H9 (cell line): ENCODE data around the gene IQGAP2. TPM values are rescaled to one million over a fixed set of nuclear protein-coding genes. Genes with fewer than 3 reads are reported as not detected.

ENCODE experiments used
- DNase-seq: peaks from one replicate; pipeline ENCODE4 v3.0.0-alpha.2; 2017
- H2AFZ ChIP-seq: one replicate; pipeline ENCODE4 v1.6.1; 2013; ENCODE audit warnings: mild to moderate bottlenecking, low read length, control low read depth, moderate library complexity
- H2AK5ac ChIP-seq: 2 replicates; pipeline ENCODE4 v1.6.1; 2013; ENCODE audit warnings: low read length, control low read depth, mixed read lengths; ENCODE audit not compliant: insufficient read length
- H2BK120ac ChIP-seq: one replicate; pipeline ENCODE4 v1.6.1; 2013; ENCODE audit warnings: low read depth, mild to moderate bottlenecking, low read length, control low read depth, inconsistent platforms; ENCODE audit not compliant: poor library complexity, severe bottlenecking
- H2BK12ac ChIP-seq: 2 replicates; pipeline ENCODE4 v1.6.1; 2013; ENCODE audit warnings: low read length, control low read depth, mixed read lengths, low read depth; ENCODE audit not compliant: insufficient read length
- H2BK15ac ChIP-seq: 2 replicates; pipeline ENCODE4 v1.6.1; 2013; ENCODE audit warnings: low read depth, low read length, control low read depth
- H2BK20ac ChIP-seq: one replicate; pipeline ENCODE4 v1.6.1; 2013; ENCODE audit warnings: low read depth, mild to moderate bottlenecking, low read length, control low read depth, inconsistent platforms; ENCODE audit not compliant: poor library complexity, severe bottlenecking
- H2BK5ac ChIP-seq: 2 replicates; pipeline ENCODE4 v1.6.1; 2013; ENCODE audit warnings: low read length, control low read depth, mixed read lengths; ENCODE audit not compliant: insufficient read length
- H3K14ac ChIP-seq: 2 replicates; pipeline ENCODE4 v1.6.1; 2013; ENCODE audit warnings: low read length, control low read depth; ENCODE audit not compliant: insufficient read depth
- H3K18ac ChIP-seq: 2 replicates; pipeline ENCODE4 v1.6.1; 2013; ENCODE audit warnings: low read depth, mild to moderate bottlenecking, mixed read lengths, low read length, control low read depth; ENCODE audit not compliant: insufficient read length
- H3K23ac ChIP-seq: 2 replicates; pipeline ENCODE4 v1.6.1; 2013; ENCODE audit warnings: low read length, control low read depth, mixed read lengths, low read depth; ENCODE audit not compliant: insufficient read length
- H3K23me2 ChIP-seq: 2 replicates; pipeline ENCODE4 v1.6.1; 2013; ENCODE audit warnings: low read depth, mild to moderate bottlenecking, mixed read lengths, low read length, control low read depth; ENCODE audit not compliant: insufficient read length, poor library complexity, severe bottlenecking
- H3K27ac ChIP-seq: 2 replicates; pipeline ENCODE4 v1.5.1; 2013; ENCODE audit warnings: low read length, control low read depth, mixed read lengths, low read depth; ENCODE audit not compliant: insufficient read length
- H3K27me3 ChIP-seq: 2 replicates; pipeline ENCODE4 v1.6.1; 2013; ENCODE audit warnings: low read length, control low read depth, inconsistent platforms; ENCODE audit not compliant: insufficient read depth
- H3K4ac ChIP-seq: 2 replicates; pipeline ENCODE4 v1.6.1; 2013; ENCODE audit warnings: low read depth, mild to moderate bottlenecking, control low read depth, inconsistent platforms, low read length, moderate library complexity
- H3K4me1 ChIP-seq: 2 replicates; pipeline ENCODE4 v1.6.1; 2013; ENCODE audit warnings: low read length, control low read depth, inconsistent platforms; ENCODE audit not compliant: insufficient read depth
- H3K4me2 ChIP-seq: 2 replicates; pipeline ENCODE4 v1.6.1; 2013; ENCODE audit warnings: low read length, control low read depth, mixed read lengths; ENCODE audit not compliant: insufficient read length, insufficient read depth
- H3K56ac ChIP-seq: 2 replicates; pipeline ENCODE4 v1.6.1; 2013; ENCODE audit warnings: low read depth, mild to moderate bottlenecking, mixed read lengths, low read length, control low read depth; ENCODE audit not compliant: insufficient read length
- H3K79me1 ChIP-seq: 2 replicates; pipeline ENCODE4 v1.6.1; 2013; ENCODE audit warnings: low read depth, mild to moderate bottlenecking, moderate library complexity, low read length, control low read depth, inconsistent platforms; ENCODE audit not compliant: insufficient read depth, poor library complexity, severe bottlenecking
- H3K79me2 ChIP-seq: 2 replicates; pipeline ENCODE4 v1.6.1; 2013; ENCODE audit warnings: low read length, control low read depth, inconsistent platforms; ENCODE audit not compliant: insufficient read depth
- H3K9ac ChIP-seq: 2 replicates; pipeline ENCODE4 v1.6.1; 2013; ENCODE audit warnings: low read length, control low read depth, mixed read lengths; ENCODE audit not compliant: insufficient read length; ENCODE audit errors: extremely low read depth
- H3K9me3 ChIP-seq: one replicate; pipeline ENCODE4 v1.6.1; 2013; ENCODE audit warnings: low read depth, low read length, inconsistent platforms; ENCODE audit not compliant: control insufficient read depth
- H3T11ph ChIP-seq: one replicate; pipeline ENCODE4 v1.6.1; 2013; ENCODE audit warnings: mild to moderate bottlenecking, low read length, control low read depth, inconsistent platforms
- H4K20me1 ChIP-seq: one replicate; pipeline ENCODE4 v1.6.1; 2013; ENCODE audit not compliant: control insufficient read depth, insufficient read length, insufficient read depth
- H4K5ac ChIP-seq: 2 replicates; pipeline ENCODE4 v1.6.1; 2013; ENCODE audit warnings: low read depth, mild to moderate bottlenecking, mixed read lengths, low read length, control low read depth; ENCODE audit not compliant: insufficient read length
- H4K8ac ChIP-seq: replicated peaks from 2 replicates; pipeline ENCODE4 v1.6.1; 2013; ENCODE audit warnings: low read length, control low read depth, mixed read lengths, low read depth; ENCODE audit not compliant: insufficient read length
- H4K91ac ChIP-seq: 2 replicates; pipeline ENCODE4 v1.6.1; 2013; ENCODE audit warnings: low read depth, mild to moderate bottlenecking, moderate library complexity, mixed read lengths, low read length, control low read depth; ENCODE audit not compliant: insufficient read length
- H3K27ac Mint-ChIP-seq, 3 experiments: 2 replicates in 2 of 3; 3 replicates in 1 of 3; pipeline ENCODE4 v1.8.0; 2020 to 2021; ENCODE audit warnings: mixed read lengths in 3 of 3, mild to moderate bottlenecking in 1 of 3, moderate library complexity in 1 of 3
- H3K27me3 Mint-ChIP-seq: 2 replicates; pipeline ENCODE4 v1.8.0; 2021; ENCODE audit warnings: low read depth, mild to moderate bottlenecking, moderate library complexity, mixed read lengths
- H3K36me3 Mint-ChIP-seq, 3 experiments: 2 replicates in 2 of 3; 3 replicates in 1 of 3; pipeline ENCODE4 v1.8.0; 2020 to 2021; ENCODE audit warnings: low read depth in 3 of 3, mixed read lengths in 3 of 3; ENCODE audit not compliant: insufficient read depth in 1 of 3
- H3K4me1 Mint-ChIP-seq, 2 experiments: 2 replicates each; pipeline ENCODE4 v1.8.0; 2020; ENCODE audit warnings: mixed read lengths in 2 of 2
- H3K4me3 Mint-ChIP-seq, 2 experiments: 2 replicates in 1 of 2; 3 replicates in 1 of 2; pipeline ENCODE4 v1.8.0; 2020 to 2021; ENCODE audit warnings: mild to moderate bottlenecking in 2 of 2, mixed read lengths in 2 of 2, moderate library complexity in 1 of 2
- H3K9me3 Mint-ChIP-seq, 2 experiments: 2 replicates in 1 of 2; 3 replicates in 1 of 2; pipeline ENCODE4 v1.8.0; 2020; ENCODE audit warnings: mild to moderate bottlenecking in 2 of 2, mixed read lengths in 2 of 2, moderate library complexity in 1 of 2
- WGBS: extraction: QIAGEN DNeasy Blood & Tissue Kit; methylation state at CpG from one replicate; pipeline ENCODE4 v1.1.7; 2013; ENCODE audit warnings: missing lambda C conversion rate, low lambda C conversion rate, mixed read lengths; ENCODE audit not compliant: insufficient read length; ENCODE audit errors: extremely low coverage; 5-methylcytosine and 5-hydroxymethylcytosine counted together
- total RNA-seq: library from RNA; stranded (reverse); gene quantifications from 2 replicates; pipeline ENCODE4 v1.2.1, GENCODE V29; 2021
- TF ChIP-seq, protein P1 (sequence below): fragments of 200-600 bp; sonication (generic); conservative IDR thresholded peaks from 3 replicates; pipeline ENCODE4 v1.8.0; 2021; ENCODE audit warnings: antibody characterized with exemption, mild to moderate bottlenecking

The IQGAP2 gene
- total RNA-seq, 1 experiment from 2014 or later, result 22.5 TPM

DNA sequence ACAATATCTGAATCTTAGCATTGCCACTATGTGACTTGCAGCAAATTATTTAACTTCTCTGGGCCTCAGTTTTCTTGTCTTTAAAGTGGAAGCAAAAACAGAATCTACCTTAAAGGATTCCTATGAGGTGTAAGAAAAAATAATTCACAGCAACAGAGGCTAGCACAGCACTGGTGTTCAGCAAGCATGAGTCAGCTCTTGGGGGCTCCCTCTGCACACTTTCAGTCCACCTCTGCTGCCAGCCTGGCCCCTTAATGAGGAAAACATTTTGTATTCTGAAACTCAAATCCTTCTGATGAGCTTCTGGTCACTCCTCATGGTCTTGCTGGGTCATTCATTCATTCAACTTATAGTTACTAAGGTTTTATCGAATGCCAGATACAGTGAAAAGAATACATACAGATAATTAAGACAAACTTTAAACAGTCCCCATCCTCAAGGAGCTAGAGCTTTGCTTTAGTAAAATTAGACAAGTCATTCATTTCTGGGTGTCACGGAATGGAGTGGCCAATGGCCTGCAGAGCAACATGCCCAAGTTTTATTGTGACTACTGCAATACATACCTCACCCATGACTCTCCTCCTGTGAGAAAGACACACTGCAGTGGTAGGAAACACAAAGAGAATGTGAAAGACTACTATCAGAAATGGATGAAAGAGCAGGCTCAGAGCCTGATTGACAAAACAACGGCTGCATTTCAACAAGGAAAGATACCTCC, 26.8 kb upstream of the IQGAP2 start:
- H3K27ac ChIP-seq, result no peak overlapping the region
- no peak for DNase-seq
- no peak overlapping the region for H3K27ac Mint-ChIP-seq
- no peak overlapping the region for H3K4me3 Mint-ChIP-seq
- no peak overlapping the region for H3K56ac ChIP-seq
- no peak overlapping the region for H3K9ac ChIP-seq
- H3K4me1 ChIP-seq, result no peaks in the 10 kb centered on the region
- H3K79me1 ChIP-seq, result no peaks in the 10 kb centered on the region
- H4K20me1 ChIP-seq, result no peaks in the 10 kb centered on the region
- TF ChIP-seq, protein P1, sequence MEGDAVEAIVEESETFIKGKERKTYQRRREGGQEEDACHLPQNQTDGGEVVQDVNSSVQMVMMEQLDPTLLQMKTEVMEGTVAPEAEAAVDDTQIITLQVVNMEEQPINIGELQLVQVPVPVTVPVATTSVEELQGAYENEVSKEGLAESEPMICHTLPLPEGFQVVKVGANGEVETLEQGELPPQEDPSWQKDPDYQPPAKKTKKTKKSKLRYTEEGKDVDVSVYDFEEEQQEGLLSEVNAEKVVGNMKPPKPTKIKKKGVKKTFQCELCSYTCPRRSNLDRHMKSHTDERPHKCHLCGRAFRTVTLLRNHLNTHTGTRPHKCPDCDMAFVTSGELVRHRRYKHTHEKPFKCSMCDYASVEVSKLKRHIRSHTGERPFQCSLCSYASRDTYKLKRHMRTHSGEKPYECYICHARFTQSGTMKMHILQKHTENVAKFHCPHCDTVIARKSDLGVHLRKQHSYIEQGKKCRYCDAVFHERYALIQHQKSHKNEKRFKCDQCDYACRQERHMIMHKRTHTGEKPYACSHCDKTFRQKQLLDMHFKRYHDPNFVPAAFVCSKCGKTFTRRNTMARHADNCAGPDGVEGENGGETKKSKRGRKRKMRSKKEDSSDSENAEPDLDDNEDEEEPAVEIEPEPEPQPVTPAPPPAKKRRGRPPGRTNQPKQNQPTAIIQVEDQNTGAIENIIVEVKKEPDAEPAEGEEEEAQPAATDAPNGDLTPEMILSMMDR, result no peak
- no peak overlapping the region for H3K23ac ChIP-seq
- no CpG with 5 or more reads among the region's 3 CpGs for WGBS
- H2BK120ac ChIP-seq, result no peak overlapping the region
- H3K23me2 ChIP-seq, result no peaks in the 10 kb centered on the region
- H2BK12ac ChIP-seq, result no peak overlapping the region
- no peaks in the 10 kb centered on the region for H3K79me2 ChIP-seq
- no peak overlapping the region for H4K91ac ChIP-seq
- no peak overlapping the region for H4K8ac ChIP-seq
- H2BK15ac ChIP-seq, result no peak overlapping the region
- H3K14ac ChIP-seq, result no peak overlapping the region
- peaks cover 13 to 14% of the 10 kb centered on the region in 2 experiments for H3K4me1 Mint-ChIP-seq
- no peaks in the 10 kb centered on the region for H3K27me3 ChIP-seq
- H4K5ac ChIP-seq, result no peak overlapping the region
- no peak overlapping the region for H3K4me2 ChIP-seq
- no peak overlapping the region for H2BK20ac ChIP-seq
- H3K18ac ChIP-seq, result no peak overlapping the region
- H3T11ph ChIP-seq, result no peak overlapping the region
- no peak overlapping the region for H2AK5ac ChIP-seq
- no peak overlapping the region for H2BK5ac ChIP-seq
- no peaks in the 10 kb centered on the region for H3K36me3 Mint-ChIP-seq
- H2AFZ ChIP-seq, result no peak overlapping the region
- no peaks in the 10 kb centered on the region for H3K9me3 ChIP-seq
- H3K9me3 Mint-ChIP-seq, result no peaks in the 10 kb centered on the region
- H3K4ac ChIP-seq, result no peak overlapping the region
- no peaks in the 10 kb centered on the region for H3K27me3 Mint-ChIP-seq
